ENCODE results near the gene TTC7B. TPM values are rescaled to one million over a fixed set of nuclear protein-coding genes. Genes with fewer than 3 reads are reported as not detected.

The TTC7B gene
- total and polyA plus RNA-seq, 10 of the 15 experiments (the other 5 are each of a cell fraction or from before 2014, with no cell fraction given), result under 0.01 to 1.1 (median 0.26) TPM; not detected in 2

GRCh38 chr14:90484291-90484690 lies 331.9 kb downstream of the TTC7B start:
- RAD21 ChIA-PET (ENCODE audit: unreplicated experiment), result no interaction called here
- Histone ChIP-seq H3K9ac (ENCODE audit: control insufficient read depth, insufficient read depth, low read length) (no peak overlapping the region), H3K9me3 (replicated peaks; ENCODE audit: control insufficient read depth, insufficient read depth, low read length) (no peaks in the 10 kb centered on the region), H3K4me2 (ENCODE audit: control insufficient read depth, insufficient read depth) (no peak overlapping the region), H3K27me3 (replicated peaks in 1 of 2; ENCODE audit: control insufficient read depth in 2 of 2, insufficient read depth in 2 of 2, low read length in 1 of 2) (peaks cover 0 to 1% of the 10 kb centered on the region in 2 experiments; a peak in 2 of 4 replicates), H3K79me2 (ENCODE audit: control insufficient read depth, insufficient read depth, low read length) (no peaks in the 10 kb centered on the region), H4K20me1 (ENCODE audit: control insufficient read depth, insufficient read depth) (no peaks in the 10 kb centered on the region), H3K4me1 (ENCODE audit: control insufficient read depth, insufficient read depth, low read length) (no peaks in the 10 kb centered on the region), H3K36me3 (ENCODE audit: control insufficient read depth in 2 of 2, insufficient read depth in 2 of 2, low read length in 1 of 2) (no peaks in the 10 kb centered on the region), H3K27ac (ENCODE audit: control insufficient read depth, insufficient read depth) (no peak overlapping the region), H3K4me3 (no peak overlapping the region), H2AFZ (ENCODE audit: control insufficient read depth, low read depth, low read length) (no peak overlapping the region)
- WGBS (ENCODE audit: insufficient coverage, insufficient replicate concordance, low lambda C conversion rate, missing lambda C conversion rate), result 0% methylated on average over 3 of the region's 3 CpGs
- intact Hi-C loops (cut with micrococcal nuclease; ENCODE audit: unreplicated experiment), result no loop called here
- in situ Hi-C loops (cut with MboI), result no loop called here
- DNase-seq (ENCODE audit: low read depth, low spot score), result no peak
- no TSS peak for BruUV-seq (replicated peaks)
- CTCF ChIA-PET, result interaction anchor here (0.6 kb wide), 1 partner anchor 24 kb away, joined by 3 read pairs; no protein-coding TSS in a partner anchor
- TF ChIP-seq POLR2A (IDR thresholded peaks at IDR 0.05; ENCODE audit: low read depth, low read length), result no peak
- TF ChIP-seq ZNF24 (IDR thresholded peaks at IDR 0.05), result no peak
- TF ChIP-seq JUND (IDR thresholded peaks at IDR 0.05; ENCODE audit: low read depth, low read length), result no peak
- TF ChIP-seq PBX3 (IDR thresholded peaks at IDR 0.05; ENCODE audit: insufficient replicate concordance, low read depth, low read length), result no peak
- TF ChIP-seq, protein P1, sequence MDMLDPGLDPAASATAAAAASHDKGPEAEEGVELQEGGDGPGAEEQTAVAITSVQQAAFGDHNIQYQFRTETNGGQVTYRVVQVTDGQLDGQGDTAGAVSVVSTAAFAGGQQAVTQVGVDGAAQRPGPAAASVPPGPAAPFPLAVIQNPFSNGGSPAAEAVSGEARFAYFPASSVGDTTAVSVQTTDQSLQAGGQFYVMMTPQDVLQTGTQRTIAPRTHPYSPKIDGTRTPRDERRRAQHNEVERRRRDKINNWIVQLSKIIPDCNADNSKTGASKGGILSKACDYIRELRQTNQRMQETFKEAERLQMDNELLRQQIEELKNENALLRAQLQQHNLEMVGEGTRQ (IDR thresholded peaks at IDR 0.05; ENCODE audit: borderline replicate concordance, low read depth, low read length), result no peak
- no peak for TF ChIP-seq SKIL (IDR thresholded peaks at IDR 0.05; ENCODE audit: low read depth, poor library complexity, severe bottlenecking)
- POLR2A ChIA-PET, result interaction anchor here (1.2 kb wide), 1 partner anchor 13 kb away, joined by 3 read pairs; no protein-coding TSS in a partner anchor
- SMC1A ChIA-PET (ENCODE audit: uncharacterized antibody, unreplicated experiment), result no interaction called here
- no peak for ATAC-seq
- no peak for FAIRE-seq
